ENCODE results near the gene ANGPT4. TPM values are rescaled to one million over a fixed set of nuclear protein-coding genes. Genes with fewer than 3 reads are reported as not detected.

Gene ANGPT4
- total RNA-seq, 1 experiment from 2014 or later = not detected

GRCh38 chr20:924639-925038 is 8.5 kb upstream of the ANGPT4 start:
- intact Hi-C loops (cut with micrococcal nuclease; ENCODE audit: unreplicated experiment) = no loop called here
- Histone ChIP-seq H3K4me3 (ENCODE audit: low read depth, low read length) (no peak overlapping the region), H3K4me1 (no peaks in the 10 kb centered on the region), H3K27me3 (replicated peaks; ENCODE audit: control insufficient read depth, insufficient read depth, low read length) (no peaks in the 10 kb centered on the region), H3K36me3 (ENCODE audit: control insufficient read depth, insufficient read depth, low read length) (no peaks in the 10 kb centered on the region), H3K9me3 (peaks cover 7% of the 10 kb centered on the region; the same call in 1 of the 2 replicates)
- ChIA-PET POLR2A (no interaction called here), CTCF (no interaction called here)
- no peak for TF ChIP-seq CTCF (IDR thresholded peaks at IDR 0.05; ENCODE audit: insufficient read depth in 1 of 2, low read depth in 1 of 2, low read length in 1 of 2, severe bottlenecking in 1 of 2, unreplicated experiment in 1 of 2)
- Mint-ChIP-seq H3K4me1 (ENCODE audit: low read depth, unreplicated experiment) (no peaks in the 10 kb centered on the region), H3K36me3 (ENCODE audit: insufficient read depth, unreplicated experiment) (no peaks in the 10 kb centered on the region), H3K9me3 (ENCODE audit: unreplicated experiment) (peaks cover 13% of the 10 kb centered on the region), H3K4me3 (ENCODE audit: unreplicated experiment) (no peak overlapping the region), H3K27me3 (ENCODE audit: insufficient read depth, unreplicated experiment) (peaks cover 3% of the 10 kb centered on the region), H3K27ac (ENCODE audit: unreplicated experiment) (no peak overlapping the region)
- DNase-seq = no peak
- no TSS peak for BruUV-seq (replicated peaks)

GRCh38 chr20:922781-923180 is 6.6 kb upstream of the ANGPT4 start:
- Histone ChIP-seq H3K4me3 (ENCODE audit: low read depth, low read length) (no peak overlapping the region), H3K36me3 (ENCODE audit: control insufficient read depth, insufficient read depth, low read length) (no peaks in the 10 kb centered on the region), H3K4me1 (no peaks in the 10 kb centered on the region), H3K9me3 (peaks cover 4% of the 10 kb centered on the region; the same call in 1 of the 2 replicates), H3K27me3 (replicated peaks; ENCODE audit: control insufficient read depth, insufficient read depth, low read length) (no peaks in the 10 kb centered on the region)
- intact Hi-C loops (cut with micrococcal nuclease; ENCODE audit: unreplicated experiment) = no loop called here
- ChIA-PET CTCF (no interaction called here), POLR2A (no interaction called here)
- Mint-ChIP-seq H3K4me1 (ENCODE audit: low read depth, unreplicated experiment) (no peaks in the 10 kb centered on the region), H3K27ac (ENCODE audit: unreplicated experiment) (no peak overlapping the region), H3K27me3 (ENCODE audit: insufficient read depth, unreplicated experiment) (peaks cover 3% of the 10 kb centered on the region), H3K4me3 (ENCODE audit: unreplicated experiment) (no peak overlapping the region), H3K9me3 (ENCODE audit: unreplicated experiment) (peaks cover 11% of the 10 kb centered on the region), H3K36me3 (ENCODE audit: insufficient read depth, unreplicated experiment) (no peaks in the 10 kb centered on the region)
- no TSS peak for BruUV-seq (replicated peaks)
- no peak for DNase-seq
- TF ChIP-seq CTCF (IDR thresholded peaks at IDR 0.05; ENCODE audit: insufficient read depth in 1 of 2, low read depth in 1 of 2, low read length in 1 of 2, severe bottlenecking in 1 of 2, unreplicated experiment in 1 of 2) = no peak

GRCh38 chr20:921068-921467 is 4.9 kb upstream of the ANGPT4 start:
- H3K27me3 Mint-ChIP-seq (ENCODE audit: insufficient read depth, unreplicated experiment) = no peaks in the 10 kb centered on the region
- no peak overlapping the region for H3K4me3 Mint-ChIP-seq (ENCODE audit: unreplicated experiment)
- H3K4me1 Mint-ChIP-seq (ENCODE audit: low read depth, unreplicated experiment) = no peaks in the 10 kb centered on the region
- H3K36me3 Mint-ChIP-seq (ENCODE audit: insufficient read depth, unreplicated experiment) = no peaks in the 10 kb centered on the region
- no peak overlapping the region for H3K4me3 ChIP-seq (ENCODE audit: low read depth, low read length)
- H3K9me3 ChIP-seq = no peaks in the 10 kb centered on the region; the same call in 1 of the 2 replicates
- no peaks in the 10 kb centered on the region for H3K36me3 ChIP-seq (ENCODE audit: control insufficient read depth, insufficient read depth, low read length)
- H3K27ac Mint-ChIP-seq (ENCODE audit: unreplicated experiment) = no peak overlapping the region
- H3K27me3 ChIP-seq (replicated peaks; ENCODE audit: control insufficient read depth, insufficient read depth, low read length) = no peaks in the 10 kb centered on the region
- BruUV-seq (replicated peaks) = no TSS peak
- intact Hi-C loops (cut with micrococcal nuclease; ENCODE audit: unreplicated experiment) = no loop called here
- no peak for TF ChIP-seq CTCF (IDR thresholded peaks at IDR 0.05; ENCODE audit: insufficient read depth in 1 of 2, low read depth in 1 of 2, low read length in 1 of 2, severe bottlenecking in 1 of 2, unreplicated experiment in 1 of 2)
- POLR2A ChIA-PET = no interaction called here
- no peaks in the 10 kb centered on the region for H3K4me1 ChIP-seq
- CTCF ChIA-PET = no interaction called here
- no peaks in the 10 kb centered on the region for H3K9me3 Mint-ChIP-seq (ENCODE audit: unreplicated experiment)
- no peak for DNase-seq
